ENCODE measurements around the gene NAA10.

- TF ChIP-seq EZH2 (IDR thresholded peaks at IDR 0.05; ENCODE audit: borderline replicate concordance, insufficient read depth, low read length, poor library complexity, severe bottlenecking) (no peak), CTCF (IDR thresholded peaks at IDR 0.05; ENCODE audit: poor library complexity, severe bottlenecking) (no peak), EP300 (conservative IDR thresholded peaks at IDR 0.05; ENCODE audit: poor library complexity, severe bottlenecking) (no peak), REST (IDR thresholded peaks at IDR 0.05; ENCODE audit: borderline replicate concordance) (no peak), POLR2AphosphoS5 (IDR thresholded peaks at IDR 0.05) (no peak), RAD21 (conservative IDR thresholded peaks at IDR 0.05) (no peak), TAF1 (IDR thresholded peaks at IDR 0.05; ENCODE audit: low read depth) (no peak)
Measured at GRCh38 chrX:153953892-153954557, 19.2 kb upstream of the NAA10 start.
